Femur (tissue), 1 donor: ENCODE measurements around the gene PRICKLE4.
A peak's percentile ranks its signal among the peaks of the same experiment; 100 is the strongest.

Source experiments
- DNase-seq: peaks from one replicate; pipeline ENCODE4 v3.0.0-alpha.2; 2017

Gene PRICKLE4, protein sequence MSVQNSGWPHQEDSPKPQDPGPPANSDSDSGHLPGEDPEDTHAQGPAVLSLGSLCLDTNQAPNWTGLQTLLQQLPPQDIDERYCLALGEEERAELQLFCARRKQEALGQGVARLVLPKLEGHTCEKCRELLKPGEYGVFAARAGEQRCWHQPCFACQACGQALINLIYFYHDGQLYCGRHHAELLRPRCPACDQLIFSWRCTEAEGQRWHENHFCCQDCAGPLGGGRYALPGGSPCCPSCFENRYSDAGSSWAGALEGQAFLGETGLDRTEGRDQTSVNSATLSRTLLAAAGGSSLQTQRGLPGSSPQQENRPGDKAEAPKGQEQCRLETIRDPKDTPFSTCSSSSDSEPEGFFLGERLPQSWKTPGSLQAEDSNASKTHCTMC

DNA sequence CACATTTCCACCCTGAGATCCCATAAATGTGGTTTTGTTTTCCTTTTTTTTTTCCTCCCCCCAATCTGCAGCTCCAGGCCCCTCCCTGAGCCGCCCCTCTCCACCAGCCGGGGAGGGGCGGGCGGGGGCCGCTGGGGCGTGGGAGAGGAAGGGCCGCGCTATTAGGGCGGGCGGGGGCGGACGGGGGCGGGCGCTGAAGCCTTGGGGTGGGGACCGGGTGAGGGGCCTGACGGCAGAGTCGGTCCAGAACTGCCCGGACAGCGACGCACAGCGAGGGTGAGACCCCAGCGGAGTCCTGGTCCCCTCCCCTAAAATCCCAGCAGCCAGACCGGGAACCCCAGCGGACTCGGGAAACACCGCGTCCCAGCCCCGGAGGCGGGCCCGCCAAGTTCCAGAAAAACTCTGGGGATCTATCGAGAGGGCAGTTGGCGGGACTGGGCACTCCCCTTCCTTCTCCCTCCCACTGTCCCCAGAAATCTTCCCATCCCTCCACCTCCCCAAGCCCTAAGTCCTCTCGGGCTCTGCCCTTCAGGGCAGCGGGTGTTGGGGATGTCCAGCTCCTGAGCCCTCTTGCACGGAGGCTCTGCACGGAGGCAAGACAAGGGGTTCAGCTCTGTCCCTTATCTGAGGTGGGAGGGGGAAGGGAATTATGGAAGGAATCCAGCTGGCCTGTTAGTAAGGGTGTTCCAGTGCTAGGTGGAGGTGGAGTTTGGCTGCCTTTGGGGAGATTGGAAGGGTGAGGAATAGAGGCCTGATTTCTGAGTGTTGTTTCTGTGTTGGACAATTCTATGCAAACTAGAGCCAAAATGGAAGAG lies at the start of gene PRICKLE4:
PRICKLE4 (plus strand) TSS at position 232 of the 815 bp plus-strand sequence. CDS start 2,692 bp downstream, outside the sequence.
- peak; percentile 55 for DNase-seq

DNA sequence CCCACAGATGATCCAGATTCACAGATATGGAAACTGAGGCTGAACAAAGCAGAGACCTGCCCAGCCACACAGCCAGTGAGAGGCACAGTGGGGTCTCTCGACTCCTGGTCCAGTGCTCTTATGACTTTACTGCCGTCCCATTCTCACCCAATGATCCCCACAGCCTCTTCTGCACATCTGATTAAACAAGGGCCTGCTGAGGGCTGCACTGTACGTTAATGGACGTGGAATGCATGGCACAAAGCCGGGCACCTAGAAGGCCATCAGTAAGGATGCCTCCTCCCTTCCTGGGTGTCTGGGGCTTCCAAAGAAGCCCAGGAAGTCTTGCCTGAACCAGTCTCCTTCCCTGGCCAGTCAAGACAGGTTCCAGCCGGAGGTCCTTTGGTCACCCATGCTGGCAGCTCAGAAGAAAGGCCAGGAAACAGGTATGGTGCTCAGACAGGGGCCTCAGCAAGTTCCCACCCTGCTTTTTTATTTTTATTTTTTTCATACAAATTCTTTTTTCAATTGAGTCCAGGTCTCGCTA lies 49.0 kb upstream of the PRICKLE4 start:
- DNase-seq, result no peak

- no peak for DNase-seq
Observed at GRCh38 chr6:41732149-41732548, 48.4 kb upstream of the PRICKLE4 start.

DNA sequence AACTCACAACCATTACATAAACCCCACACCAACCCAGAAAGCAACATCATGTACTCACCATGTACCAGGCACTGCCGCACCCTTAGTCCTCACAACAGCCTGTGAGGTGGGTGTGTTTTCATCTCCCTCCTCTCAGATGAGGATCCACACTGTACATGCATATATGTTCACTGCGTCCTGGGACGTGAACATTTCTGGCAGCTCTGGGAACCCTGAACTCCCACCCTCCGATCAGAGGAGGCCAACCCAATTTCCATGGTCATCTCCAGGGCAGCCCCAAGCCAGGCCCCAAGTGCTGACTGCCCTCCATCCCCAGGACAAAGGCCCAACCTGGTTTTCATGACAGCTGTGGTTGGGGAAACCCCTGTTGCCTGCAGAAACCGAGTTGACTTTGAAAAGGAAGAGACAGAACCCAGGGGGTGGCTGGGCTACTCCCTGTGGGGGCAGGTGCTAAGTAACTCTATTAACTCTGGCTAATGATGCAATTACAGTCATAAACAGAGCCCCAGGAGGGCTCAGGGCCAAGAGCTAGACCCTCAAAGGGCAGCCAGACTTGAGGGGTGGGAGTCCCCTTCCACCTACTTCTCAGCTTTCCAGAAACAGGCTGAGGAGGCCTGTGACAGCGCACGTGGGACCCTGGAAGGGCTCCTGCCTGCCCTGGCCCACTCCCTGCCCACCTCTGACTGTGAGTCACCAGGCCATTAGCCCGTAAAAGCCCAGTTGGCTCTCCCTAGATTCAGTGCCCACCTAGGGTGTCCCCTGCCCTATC lies 47.8 kb upstream of the PRICKLE4 start:
- DNase-seq, result no peak

- no peak for DNase-seq
Observed at GRCh38 chr6:41733360-41733706, 47.2 kb upstream of the PRICKLE4 start.

DNA sequence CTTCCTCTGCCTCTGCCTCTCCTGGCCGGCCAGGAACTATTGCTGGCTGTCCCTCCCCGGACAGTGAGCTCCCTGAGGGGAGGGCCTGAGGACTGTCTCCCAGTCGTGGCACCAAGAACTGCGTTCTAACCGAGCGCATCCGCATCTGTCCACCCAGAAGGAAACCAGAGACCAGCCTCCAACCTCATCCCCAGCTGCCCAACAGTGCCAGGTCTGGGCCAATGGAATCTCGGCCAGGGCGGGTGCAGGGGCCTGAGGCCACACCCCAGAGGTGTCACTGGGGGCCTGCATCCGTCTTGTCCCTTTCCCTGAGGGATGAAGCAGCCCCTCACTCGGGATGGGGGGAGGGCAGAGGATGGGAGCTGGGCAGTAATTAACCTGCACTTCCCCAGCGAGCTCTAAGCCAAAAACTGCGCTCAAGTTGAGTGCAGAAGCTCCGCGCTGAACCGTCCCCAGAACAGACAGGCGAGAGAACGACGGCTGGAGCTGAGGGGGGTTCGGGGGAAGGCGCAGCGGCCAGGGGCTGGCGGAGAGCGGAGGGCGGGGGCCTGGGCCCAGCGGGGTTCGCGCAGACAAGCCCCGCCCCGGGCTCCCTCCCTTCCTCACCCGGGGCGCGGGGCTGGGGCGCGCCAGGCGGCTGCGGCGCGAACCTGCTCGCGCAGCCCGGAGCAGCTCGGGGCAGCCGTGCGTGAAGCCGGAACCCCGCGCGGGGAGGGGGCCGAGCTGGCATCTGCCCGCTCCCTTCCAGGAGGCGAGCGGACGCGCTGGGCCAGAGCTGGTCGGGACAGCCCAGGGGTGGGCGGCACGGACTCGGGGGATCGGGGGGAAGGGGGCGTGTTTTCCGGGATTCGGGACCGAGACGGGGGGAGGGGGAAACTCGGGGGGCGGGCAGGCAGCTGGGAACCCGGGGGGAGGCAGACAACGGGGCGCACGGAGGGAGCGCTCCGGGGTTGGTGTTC lies 46.6 kb upstream of the PRICKLE4 start:
- peak; percentile 87 for DNase-seq

GRCh38 chr6:41734666-41735426 lies 45.7 kb upstream of the PRICKLE4 start:
- peak; percentile 91 for DNase-seq

DNA sequence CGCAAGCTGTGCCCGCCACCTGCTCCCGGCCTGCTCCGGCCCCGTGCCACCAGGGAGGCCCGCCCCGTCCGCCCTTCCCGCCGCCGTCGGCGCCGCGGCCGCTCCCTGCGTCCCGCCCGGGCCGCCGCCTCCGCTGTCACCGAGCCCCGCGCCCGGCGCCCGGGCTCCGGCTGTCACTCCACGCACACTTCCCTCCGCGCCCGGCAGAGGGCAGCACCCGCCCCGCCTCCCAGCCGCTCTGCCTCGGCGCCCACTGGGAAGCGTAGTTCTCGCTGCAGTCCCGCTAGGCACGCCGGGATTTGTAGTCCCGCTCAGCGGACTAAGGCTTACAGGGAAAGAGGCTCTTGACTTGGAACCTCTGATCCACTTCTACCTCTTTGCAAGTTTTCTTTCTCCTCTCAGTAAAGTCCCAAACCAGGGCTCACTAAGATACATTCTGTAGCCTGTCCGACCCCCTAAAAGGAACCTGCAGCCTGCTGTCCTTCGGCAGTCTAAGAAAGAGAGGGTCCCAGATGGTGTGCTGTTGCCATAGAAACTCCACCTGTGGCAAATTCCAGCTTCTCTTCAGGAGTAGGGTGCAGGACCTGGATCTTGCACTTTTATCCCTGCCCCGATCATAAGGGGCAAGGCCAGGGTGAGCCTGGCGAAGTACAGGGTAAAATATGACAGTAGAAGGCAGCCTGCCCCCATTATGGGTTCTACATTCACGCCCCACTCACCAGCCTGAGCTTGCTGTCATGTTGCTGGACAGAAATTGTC lies 45.0 kb upstream of the PRICKLE4 start, which contains the start of gene TFEB:
TFEB (minus strand) TSS at position 182 of the 759 bp plus-strand sequence. CDS start 44,395 bp downstream, outside the sequence.
- DNase-seq, result peak; percentile 96

- DNase-seq, result no peak
Observed at GRCh38 chr6:41736186-41736733, 44.3 kb upstream of the PRICKLE4 start.

- DNase-seq, result no peak
Observed at GRCh38 chr6:41736800-41737555, 43.6 kb upstream of the PRICKLE4 start.

DNA sequence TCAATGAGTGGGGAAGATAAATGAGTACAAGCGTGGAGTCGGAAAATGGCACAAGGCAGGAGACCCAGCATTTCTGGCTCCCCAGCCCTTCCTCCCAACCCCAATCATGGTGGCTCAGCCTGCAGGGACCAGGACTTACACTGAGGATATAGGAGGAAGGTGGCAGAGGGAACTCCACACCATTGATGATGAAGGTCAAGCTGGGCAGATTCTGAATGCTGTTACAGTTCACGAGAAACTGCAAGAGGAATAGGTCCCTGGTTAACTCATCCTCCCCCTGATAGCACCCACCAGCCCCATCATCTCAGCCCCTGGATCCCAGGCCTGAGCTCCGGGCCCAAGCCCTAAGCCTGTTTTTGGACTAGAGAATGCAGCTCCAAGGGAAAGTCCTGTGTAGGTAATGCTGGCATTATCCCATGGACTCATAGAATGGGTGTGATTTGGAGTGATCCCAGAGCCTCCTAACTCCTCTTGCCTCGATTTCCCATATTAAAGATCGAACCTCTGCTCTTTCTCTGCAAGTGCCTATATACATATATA lies 42.9 kb upstream of the PRICKLE4 start:
- DNase-seq, result no peak

DNA sequence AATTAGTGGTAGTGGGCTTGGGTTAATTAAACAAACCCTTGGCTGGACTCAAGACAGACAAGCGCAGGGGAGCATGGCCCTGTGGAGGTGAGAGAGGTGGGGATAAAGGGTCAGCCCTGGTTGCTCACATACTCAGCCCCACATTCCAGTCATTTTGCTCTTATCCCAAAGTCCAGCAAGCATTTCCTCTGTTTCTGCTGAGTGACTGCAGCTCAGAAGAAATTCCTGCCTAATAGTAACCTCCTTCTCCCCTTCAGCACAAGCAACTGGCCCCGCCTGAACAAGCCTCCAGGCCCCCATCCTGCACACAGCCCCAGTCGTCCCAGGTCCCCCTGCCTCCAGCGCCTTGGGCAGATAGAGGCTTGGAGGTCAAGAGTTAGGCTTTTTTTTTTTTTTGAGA lies 41.5 kb upstream of the PRICKLE4 start:
- DNase-seq, result no peak

DNA sequence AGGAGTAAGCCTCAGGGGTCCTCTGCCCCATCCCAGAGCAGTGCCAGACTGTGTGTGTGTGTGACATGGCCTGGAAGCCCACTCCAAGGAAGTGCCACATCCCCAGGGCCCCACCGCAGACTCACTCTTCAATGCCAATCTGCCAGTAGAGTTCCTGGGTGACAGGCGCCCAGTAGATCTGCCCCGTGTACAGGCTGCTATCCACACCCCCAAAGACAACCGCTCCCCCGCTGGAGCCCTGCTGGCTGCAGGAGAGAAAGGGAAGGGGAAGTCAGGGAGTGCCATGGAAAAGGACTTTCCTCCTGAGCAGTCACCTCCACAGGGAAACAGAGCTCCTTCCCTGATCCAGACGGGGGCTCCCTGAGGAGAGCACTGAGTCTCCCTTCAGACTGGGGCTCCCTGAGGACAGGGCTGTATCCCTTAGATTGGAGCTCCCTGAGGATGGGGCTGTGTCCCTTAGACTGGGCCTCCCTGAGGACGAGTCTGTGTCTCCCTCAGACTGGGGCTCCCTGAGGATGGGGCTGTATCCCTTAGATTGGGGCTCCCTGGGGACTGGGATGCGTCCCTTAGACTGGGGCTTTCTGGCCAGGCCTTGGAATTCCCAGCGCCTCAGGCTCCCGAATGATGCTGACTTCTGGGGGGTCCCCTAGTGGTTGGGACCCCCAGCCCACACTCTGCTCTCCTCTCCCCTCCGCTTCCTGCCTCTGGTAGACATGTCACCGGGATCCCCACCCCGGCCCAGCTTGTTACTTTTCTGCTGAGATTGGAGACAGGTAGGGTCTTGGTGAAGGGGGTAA lies 40.0 kb upstream of the PRICKLE4 start:
- no peak for DNase-seq

DNA sequence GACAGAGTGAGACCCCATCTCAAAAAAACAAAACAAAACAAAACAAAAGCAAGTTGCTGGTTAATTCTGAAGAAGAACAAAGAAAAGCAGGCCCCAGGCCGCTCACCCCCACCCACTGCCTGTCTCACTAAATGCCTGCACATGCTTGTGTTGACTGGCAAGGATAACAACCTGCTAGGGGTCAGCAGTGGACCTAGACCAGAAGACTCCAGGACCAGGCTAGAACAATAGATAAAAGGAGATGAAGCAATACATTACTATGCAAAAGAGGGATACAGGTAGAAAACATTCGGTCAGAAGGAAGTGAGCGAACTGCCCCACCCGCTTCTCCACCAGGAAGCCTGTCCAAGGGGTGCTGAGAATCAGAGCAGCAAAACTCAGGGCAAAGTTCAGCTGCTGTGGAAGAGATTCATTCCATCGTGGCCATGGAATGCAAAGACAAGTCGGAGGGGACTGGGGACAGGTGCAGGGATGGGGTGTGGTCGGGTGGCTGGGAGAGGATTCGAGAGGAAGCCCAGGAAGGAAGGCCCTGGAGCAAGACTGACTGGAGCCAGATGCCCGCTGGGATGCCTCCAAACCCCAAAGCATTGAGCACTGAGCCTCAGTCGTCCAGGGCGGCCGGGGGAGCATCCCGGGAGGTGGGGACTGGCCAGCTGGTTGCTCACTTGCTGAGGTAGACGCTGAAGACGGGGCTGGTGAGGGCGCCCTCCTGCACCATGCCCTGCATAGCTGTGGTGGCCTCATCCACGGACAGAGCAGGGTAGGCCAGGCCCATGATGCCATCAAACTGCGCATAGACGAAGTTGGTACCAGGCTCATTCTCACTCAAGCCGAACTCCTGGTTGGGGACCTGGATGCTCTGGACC lies 38.7 kb upstream of the PRICKLE4 start:
- DNase-seq, result no peak

- no peak for DNase-seq
Observed at GRCh38 chr6:41743406-41744235, 37.0 kb upstream of the PRICKLE4 start.

GRCh38 chr6:41744236-41744787 lies 36.3 kb upstream of the PRICKLE4 start:
- no peak for DNase-seq
